ENCODE data around the gene DCDC1.

DCDC1 gene

GRCh38 chr11:31397239-31397834 lies 27.8 kb upstream of the DCDC1 start:
- no peaks in the 10 kb centered on the region for H3K9me3 ChIP-seq (ENCODE audit: control insufficient read depth in 2 of 2, low read length in 2 of 2)
- H3K4me3 ChIP-seq (ENCODE audit: low read length in 2 of 2) = no peak overlapping the region
- no peaks in the 10 kb centered on the region for H3K36me3 ChIP-seq (ENCODE audit: control insufficient read depth in 2 of 2, insufficient read depth in 2 of 2, low read length in 2 of 2)
- H3K4me1 ChIP-seq (ENCODE audit: control insufficient read depth in 2 of 2, insufficient read depth in 2 of 2, low read length in 2 of 2) = no peaks in the 10 kb centered on the region
- H3K27ac ChIP-seq (ENCODE audit: low read depth in 2 of 2, low read length in 2 of 2) = no peak overlapping the region
- no peaks in the 10 kb centered on the region for H3K27me3 ChIP-seq (ENCODE audit: control insufficient read depth in 2 of 2, insufficient read depth in 2 of 2, low read length in 2 of 2)
- H3K9ac ChIP-seq (ENCODE audit: low read depth in 1 of 2, low read length in 2 of 2) = no peak overlapping the region

- Histone ChIP-seq H3K9ac (ENCODE audit: low read depth in 1 of 2, low read length in 2 of 2) (no peak overlapping the region), H3K4me1 (ENCODE audit: control insufficient read depth in 2 of 2, insufficient read depth in 2 of 2, low read length in 2 of 2) (no peaks in the 10 kb centered on the region), H3K27me3 (ENCODE audit: control insufficient read depth in 2 of 2, insufficient read depth in 2 of 2, low read length in 2 of 2) (no peaks in the 10 kb centered on the region), H3K27ac (ENCODE audit: low read depth in 2 of 2, low read length in 2 of 2) (no peak overlapping the region), H3K36me3 (ENCODE audit: control insufficient read depth in 2 of 2, insufficient read depth in 2 of 2, low read length in 2 of 2) (no peaks in the 10 kb centered on the region), H3K4me3 (ENCODE audit: low read length in 2 of 2) (no peak overlapping the region), H3K9me3 (ENCODE audit: control insufficient read depth in 2 of 2, low read length in 2 of 2) (no peaks in the 10 kb centered on the region)
Measured at GRCh38 chr11:31387379-31387778, 17.8 kb upstream of the DCDC1 start.

- Histone ChIP-seq H3K9ac (ENCODE audit: low read depth in 1 of 2, low read length in 2 of 2) (no peak overlapping the region), H3K9me3 (ENCODE audit: control insufficient read depth in 2 of 2, low read length in 2 of 2) (no peaks in the 10 kb centered on the region), H3K4me1 (ENCODE audit: control insufficient read depth in 2 of 2, insufficient read depth in 2 of 2, low read length in 2 of 2) (no peaks in the 10 kb centered on the region), H3K27me3 (ENCODE audit: control insufficient read depth in 2 of 2, insufficient read depth in 2 of 2, low read length in 2 of 2) (no peaks in the 10 kb centered on the region), H3K27ac (ENCODE audit: low read depth in 2 of 2, low read length in 2 of 2) (no peak overlapping the region), H3K4me3 (ENCODE audit: low read length in 2 of 2) (no peak overlapping the region), H3K36me3 (ENCODE audit: control insufficient read depth in 2 of 2, insufficient read depth in 2 of 2, low read length in 2 of 2) (no peaks in the 10 kb centered on the region)
Measured at GRCh38 chr11:31383116-31383515, 13.6 kb upstream of the DCDC1 start.

DNA sequence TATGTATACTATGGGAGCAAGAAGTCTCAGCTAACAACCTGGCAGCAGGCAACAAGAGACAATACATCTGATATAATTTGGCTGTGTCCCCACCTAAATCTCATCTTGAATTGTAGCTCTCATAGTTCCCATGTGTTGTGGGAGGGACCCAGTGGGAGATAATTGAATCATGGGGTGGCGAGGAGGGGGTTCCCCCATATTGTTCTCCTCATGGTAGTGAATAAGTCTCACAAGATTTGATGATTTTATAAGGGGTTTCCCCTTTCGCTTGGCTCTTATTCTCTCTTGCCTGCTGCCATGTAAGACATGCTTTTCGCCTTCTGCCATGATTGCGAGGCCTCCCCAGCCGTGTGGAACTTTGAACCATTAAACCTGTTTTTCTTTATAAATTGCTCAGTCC lies 6.3 kb upstream of the DCDC1 start:
- no peaks in the 10 kb centered on the region for H3K4me1 ChIP-seq (ENCODE audit: control insufficient read depth in 2 of 2, insufficient read depth in 2 of 2, low read length in 2 of 2)

DNA sequence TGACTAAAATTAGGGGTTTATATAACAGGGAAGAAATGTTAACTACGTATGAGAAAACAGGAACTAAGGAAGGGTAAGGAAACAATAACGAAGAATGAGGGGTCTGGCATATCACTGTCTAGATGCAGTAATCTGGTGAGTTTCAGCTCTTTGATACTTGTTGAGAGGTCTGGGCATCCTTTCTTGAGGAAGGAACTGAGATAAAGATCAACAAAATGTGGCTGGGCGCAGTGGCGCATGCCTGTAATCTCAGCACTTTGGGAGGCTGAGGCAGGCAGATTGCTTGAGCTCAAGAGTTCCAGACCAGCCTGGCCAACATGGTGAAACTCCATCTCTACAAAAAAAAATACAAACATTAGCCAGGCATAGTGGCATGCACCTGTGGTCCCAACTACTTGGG lies 2.7 kb downstream of the DCDC1 start:
- Histone ChIP-seq H3K27me3 (ENCODE audit: control insufficient read depth in 2 of 2, insufficient read depth in 2 of 2, low read length in 2 of 2) (no peaks in the 10 kb centered on the region), H3K9me3 (ENCODE audit: control insufficient read depth in 2 of 2, low read length in 2 of 2) (no peaks in the 10 kb centered on the region), H3K4me3 (ENCODE audit: low read length in 2 of 2) (no peak overlapping the region), H3K4me1 (ENCODE audit: control insufficient read depth in 2 of 2, insufficient read depth in 2 of 2, low read length in 2 of 2) (peaks cover 6% of the 10 kb centered on the region in 2 donors), H3K27ac (ENCODE audit: low read depth in 2 of 2, low read length in 2 of 2) (no peak overlapping the region), H3K9ac (ENCODE audit: low read depth in 1 of 2, low read length in 2 of 2) (no peak overlapping the region), H3K36me3 (ENCODE audit: control insufficient read depth in 2 of 2, insufficient read depth in 2 of 2, low read length in 2 of 2) (no peaks in the 10 kb centered on the region)

More for the DNA sequence above, 6.3 kb upstream of the DCDC1 start:
- H3K4me3 ChIP-seq (ENCODE audit: low read length in 2 of 2) = no peak overlapping the region
- H3K9ac ChIP-seq (ENCODE audit: low read depth in 1 of 2, low read length in 2 of 2) = no peak overlapping the region
- H3K27ac ChIP-seq (ENCODE audit: low read depth in 2 of 2, low read length in 2 of 2) = no peak overlapping the region
- H3K9me3 ChIP-seq (ENCODE audit: control insufficient read depth in 2 of 2, low read length in 2 of 2) = no peaks in the 10 kb centered on the region
- no peaks in the 10 kb centered on the region for H3K27me3 ChIP-seq (ENCODE audit: control insufficient read depth in 2 of 2, insufficient read depth in 2 of 2, low read length in 2 of 2)
- peaks cover 0 to 3% of the 10 kb centered on the region in 2 donors for H3K36me3 ChIP-seq (ENCODE audit: control insufficient read depth in 2 of 2, insufficient read depth in 2 of 2, low read length in 2 of 2)

- no peak overlapping the region for H3K4me3 ChIP-seq (ENCODE audit: low read length in 2 of 2)
- H3K36me3 ChIP-seq (ENCODE audit: control insufficient read depth in 2 of 2, insufficient read depth in 2 of 2, low read length in 2 of 2) = no peaks in the 10 kb centered on the region
- H3K4me1 ChIP-seq (ENCODE audit: control insufficient read depth in 2 of 2, insufficient read depth in 2 of 2, low read length in 2 of 2) = no peaks in the 10 kb centered on the region
- H3K9me3 ChIP-seq (ENCODE audit: control insufficient read depth in 2 of 2, low read length in 2 of 2) = no peaks in the 10 kb centered on the region
- H3K27me3 ChIP-seq (ENCODE audit: control insufficient read depth in 2 of 2, insufficient read depth in 2 of 2, low read length in 2 of 2) = no peaks in the 10 kb centered on the region
- H3K9ac ChIP-seq (ENCODE audit: low read depth in 1 of 2, low read length in 2 of 2) = no peak overlapping the region
- no peak overlapping the region for H3K27ac ChIP-seq (ENCODE audit: low read depth in 2 of 2, low read length in 2 of 2)
Measured at GRCh38 chr11:31361743-31362142, 7.8 kb downstream of the DCDC1 start.

- H3K4me1 ChIP-seq (ENCODE audit: control insufficient read depth in 2 of 2, insufficient read depth in 2 of 2, low read length in 2 of 2) = no peaks in the 10 kb centered on the region
- no peak overlapping the region for H3K9ac ChIP-seq (ENCODE audit: low read depth in 1 of 2, low read length in 2 of 2)
- H3K4me3 ChIP-seq (ENCODE audit: low read length in 2 of 2) = no peak overlapping the region
- H3K27me3 ChIP-seq (ENCODE audit: control insufficient read depth in 2 of 2, insufficient read depth in 2 of 2, low read length in 2 of 2) = no peaks in the 10 kb centered on the region
- no peak overlapping the region for H3K27ac ChIP-seq (ENCODE audit: low read depth in 2 of 2, low read length in 2 of 2)
- H3K36me3 ChIP-seq (ENCODE audit: control insufficient read depth in 2 of 2, insufficient read depth in 2 of 2, low read length in 2 of 2) = no peaks in the 10 kb centered on the region
- no peaks in the 10 kb centered on the region for H3K9me3 ChIP-seq (ENCODE audit: control insufficient read depth in 2 of 2, low read length in 2 of 2)
Measured at GRCh38 chr11:31355817-31356216, 13.7 kb downstream of the DCDC1 start.

- no peaks in the 10 kb centered on the region for H3K36me3 ChIP-seq (ENCODE audit: control insufficient read depth in 2 of 2, insufficient read depth in 2 of 2, low read length in 2 of 2)
- H3K9me3 ChIP-seq (ENCODE audit: control insufficient read depth in 2 of 2, low read length in 2 of 2) = no peaks in the 10 kb centered on the region
Measured at GRCh38 chr11:31355131-31355530, 14.4 kb downstream of the DCDC1 start.

GRCh38 chr11:31351168-31351567 lies 18.4 kb downstream of the DCDC1 start:
- Histone ChIP-seq H3K4me3 (ENCODE audit: low read length in 2 of 2) (no peak overlapping the region), H3K9me3 (ENCODE audit: control insufficient read depth in 2 of 2, low read length in 2 of 2) (no peaks in the 10 kb centered on the region), H3K27me3 (ENCODE audit: control insufficient read depth in 2 of 2, insufficient read depth in 2 of 2, low read length in 2 of 2) (no peaks in the 10 kb centered on the region), H3K27ac (ENCODE audit: low read depth in 2 of 2, low read length in 2 of 2) (no peak overlapping the region), H3K4me1 (ENCODE audit: control insufficient read depth in 2 of 2, insufficient read depth in 2 of 2, low read length in 2 of 2) (no peaks in the 10 kb centered on the region), H3K36me3 (ENCODE audit: control insufficient read depth in 2 of 2, insufficient read depth in 2 of 2, low read length in 2 of 2) (no peaks in the 10 kb centered on the region), H3K9ac (ENCODE audit: low read depth in 1 of 2, low read length in 2 of 2) (no peak overlapping the region)

More at GRCh38 chr11:31355131-31355530, 14.4 kb downstream of the DCDC1 start:
- Histone ChIP-seq H3K9ac (ENCODE audit: low read depth in 1 of 2, low read length in 2 of 2) (no peak overlapping the region), H3K4me3 (ENCODE audit: low read length in 2 of 2) (no peak overlapping the region), H3K4me1 (ENCODE audit: control insufficient read depth in 2 of 2, insufficient read depth in 2 of 2, low read length in 2 of 2) (no peaks in the 10 kb centered on the region), H3K27me3 (ENCODE audit: control insufficient read depth in 2 of 2, insufficient read depth in 2 of 2, low read length in 2 of 2) (no peaks in the 10 kb centered on the region), H3K27ac (ENCODE audit: low read depth in 2 of 2, low read length in 2 of 2) (no peak overlapping the region)

DNA sequence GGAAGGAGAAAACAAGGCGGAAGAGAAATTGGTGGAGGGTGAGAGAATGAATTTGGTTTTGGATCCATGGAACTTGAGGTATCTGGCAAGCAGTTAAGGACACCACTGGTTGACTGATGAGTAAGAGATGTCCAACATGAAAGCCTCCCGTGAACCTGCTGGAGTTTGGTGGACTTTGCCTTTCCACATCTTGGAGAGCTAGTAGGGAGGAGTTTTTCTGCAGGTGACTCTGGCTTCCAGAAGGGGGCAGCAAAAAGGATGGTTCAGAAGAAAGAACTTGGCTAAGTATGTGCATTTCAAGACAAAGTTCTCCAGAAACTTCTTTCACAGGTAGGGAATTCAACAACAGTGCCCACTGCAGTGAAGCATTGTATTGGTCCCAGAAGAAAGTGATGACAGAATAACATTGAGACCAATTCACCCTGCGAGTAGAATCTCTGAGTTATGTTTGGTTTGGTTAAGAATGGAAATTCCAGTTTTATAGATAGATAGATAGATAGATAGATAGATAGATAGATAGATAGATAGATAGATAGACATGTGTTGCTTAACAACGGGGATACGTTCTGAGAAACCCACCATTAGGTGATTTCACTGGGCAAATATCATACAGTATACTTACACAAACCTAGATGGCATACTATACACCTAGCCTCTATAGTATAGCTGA lies 28.5 kb downstream of the DCDC1 start:
- no peak overlapping the region for H3K27ac ChIP-seq (ENCODE audit: low read depth in 2 of 2, low read length in 2 of 2)
- no peaks in the 10 kb centered on the region for H3K4me1 ChIP-seq (ENCODE audit: control insufficient read depth in 2 of 2, insufficient read depth in 2 of 2, low read length in 2 of 2)
- H3K27me3 ChIP-seq (ENCODE audit: control insufficient read depth in 2 of 2, insufficient read depth in 2 of 2, low read length in 2 of 2) = no peaks in the 10 kb centered on the region
- H3K36me3 ChIP-seq (ENCODE audit: control insufficient read depth in 2 of 2, insufficient read depth in 2 of 2, low read length in 2 of 2) = no peaks in the 10 kb centered on the region
- H3K9ac ChIP-seq (ENCODE audit: low read depth in 1 of 2, low read length in 2 of 2) = no peak overlapping the region
- no peaks in the 10 kb centered on the region for H3K9me3 ChIP-seq (ENCODE audit: control insufficient read depth in 2 of 2, low read length in 2 of 2)
- no peak overlapping the region for H3K4me3 ChIP-seq (ENCODE audit: low read length in 2 of 2)
